Stimulated activated CD4-positive, alpha-beta T cell treated with anti-CD3 and anti-CD28 coated beads, Interleukin-12 subunit alpha, Interleukin-12 subunit beta, amount 100 ng/mL, for 24 hours (primary cell): ENCODE results near the gene ZNF207.
"Not testable (repeated sequence)": the region's sequence is repeated elsewhere in the genome, so short reads cannot be mapped to it uniquely, and the experiment has no call there.

ENCODE experiments used
- DNase-seq, 2 experiments: peaks; one replicate each; pipeline ENCODE4 v3.0.0-alpha.2; 2020; ENCODE audit warnings: low read depth in 2 of 2

Gene ZNF207

DNA sequence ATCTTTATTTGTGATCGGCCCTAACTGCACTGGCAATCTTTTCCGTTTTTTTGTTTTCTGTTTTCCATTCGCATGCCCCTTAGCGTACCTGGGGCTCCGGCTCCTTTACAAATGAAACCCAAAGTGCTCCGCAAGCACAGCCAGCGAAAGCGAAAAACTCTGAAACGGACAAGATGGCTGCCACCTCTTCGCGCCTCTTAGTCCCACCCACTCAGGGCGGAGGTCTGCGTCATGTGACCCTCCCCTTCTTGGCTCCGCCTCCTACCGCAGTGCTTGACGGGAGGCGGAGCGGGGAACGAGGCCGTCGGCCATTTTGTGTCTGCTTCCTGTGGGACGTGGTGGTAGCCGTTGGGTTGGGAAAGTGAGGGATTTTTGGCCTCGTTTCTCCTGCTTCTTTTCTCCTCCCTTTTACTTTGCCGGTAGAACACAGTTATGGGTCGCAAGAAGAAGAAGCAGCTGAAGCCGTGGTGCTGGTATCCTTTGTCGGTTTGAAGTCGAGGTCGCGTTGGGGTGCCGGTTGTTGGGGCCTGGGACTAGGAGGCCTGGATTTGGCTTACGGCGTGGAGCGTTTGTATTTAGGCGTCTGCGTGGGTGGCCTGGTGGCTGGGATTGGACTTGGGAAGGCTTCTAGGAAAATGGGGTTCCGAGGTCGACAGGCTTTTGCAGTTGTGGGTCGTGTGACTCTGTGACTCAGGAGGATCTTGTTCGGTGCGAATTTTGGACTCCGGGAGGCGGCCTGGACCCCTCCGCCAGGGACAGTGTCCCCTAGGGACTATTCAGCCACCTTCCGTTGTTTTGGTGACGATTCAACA, at the start of gene ZNF207:
Gene ZNF207 (plus strand): TSS at position 304 of the 812 bp plus-strand sequence. CDS start 129 bp downstream, at position 433.
- DNase-seq, result peak; percentile 89 to 94

- DNase-seq, result no peak
Observed at GRCh38 chr17:32302037-32302436, 47.9 kb upstream of the ZNF207 start.

DNA sequence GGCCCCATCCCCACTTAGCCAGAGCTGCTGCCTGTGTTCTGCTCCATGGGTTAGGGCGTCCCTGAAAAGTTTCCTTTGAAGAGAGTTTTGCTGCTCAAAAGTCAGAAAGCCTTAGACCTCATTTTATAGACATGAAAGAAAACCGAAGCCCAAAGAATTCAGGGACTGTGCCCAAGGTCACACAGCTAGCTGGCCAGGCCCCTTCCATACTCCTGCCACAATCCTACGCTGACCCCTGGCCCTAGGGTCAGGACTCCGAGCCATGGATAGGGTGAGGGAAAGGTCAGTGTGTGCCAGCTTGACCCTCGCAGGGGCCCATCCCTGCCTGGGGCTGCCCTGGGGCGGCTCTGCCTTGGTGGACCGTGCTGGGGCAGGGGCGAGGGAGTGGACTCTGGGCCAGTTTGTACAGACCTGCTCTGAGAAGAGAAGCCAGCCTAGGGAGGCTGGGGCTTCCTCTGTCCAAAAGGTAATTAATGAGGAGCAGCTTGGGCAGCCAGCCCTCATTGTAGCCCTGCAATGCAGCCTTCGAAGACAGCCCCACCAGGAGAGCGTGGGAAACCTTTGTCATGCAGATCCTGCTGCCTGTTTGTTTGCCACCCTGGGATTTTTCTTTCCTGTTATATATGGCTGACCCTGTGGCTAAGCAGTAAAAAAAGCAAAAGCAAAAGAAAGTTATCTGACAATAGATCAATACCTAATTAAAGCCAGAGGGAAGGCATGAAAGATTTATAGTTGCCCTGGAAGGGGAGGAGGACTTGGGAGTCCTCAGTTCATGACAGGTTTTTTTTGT, 46.9 kb upstream of the ZNF207 start:
- DNase-seq, result no peak

DNA sequence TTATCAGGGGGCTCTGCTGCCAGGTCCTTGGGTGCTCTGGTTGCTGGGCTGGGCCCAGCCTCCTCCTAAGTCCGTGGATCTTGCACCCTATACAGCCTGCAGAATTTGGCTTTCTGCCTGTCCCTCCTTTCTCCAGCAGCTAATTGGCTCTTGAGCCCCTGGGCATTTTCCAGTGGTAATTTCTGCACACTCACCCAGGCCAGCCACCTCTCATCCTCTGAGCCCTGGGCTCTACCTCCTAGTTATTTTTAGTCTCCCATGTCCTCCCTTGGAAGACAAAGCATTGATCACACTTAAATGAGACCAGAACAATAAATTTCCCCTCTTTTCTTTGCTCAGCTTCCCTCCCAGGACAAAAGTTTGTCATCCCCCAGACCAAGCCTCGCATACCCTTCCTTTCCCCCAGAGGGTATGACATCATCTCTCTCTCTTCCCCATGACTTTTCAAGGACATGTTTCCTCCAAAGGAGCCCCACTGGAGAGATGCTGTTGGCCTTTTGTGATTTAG, 46.1 kb upstream of the ZNF207 start:
- DNase-seq, result no peak

DNA sequence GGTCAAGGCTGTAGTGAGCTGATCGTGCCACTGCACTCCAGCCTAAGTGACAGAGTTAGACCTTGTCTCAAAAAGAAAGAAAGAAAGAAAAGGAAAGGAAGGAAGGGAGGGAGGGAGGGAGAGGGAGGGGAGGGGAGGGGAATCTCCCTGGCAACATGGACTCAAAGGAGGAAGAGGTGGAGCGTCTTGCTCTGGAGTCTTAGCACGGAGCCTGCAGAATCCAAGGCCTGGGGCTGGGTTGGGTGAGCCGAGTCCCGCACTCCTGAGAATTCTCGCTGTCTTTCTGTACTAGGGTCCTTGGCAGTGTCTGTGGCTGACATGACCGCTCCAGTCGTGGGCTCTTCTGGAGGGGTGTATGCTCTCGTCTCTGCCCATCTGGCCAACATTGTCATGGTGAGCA, 44.9 kb upstream of the ZNF207 start:
- no peak for DNase-seq

DNA sequence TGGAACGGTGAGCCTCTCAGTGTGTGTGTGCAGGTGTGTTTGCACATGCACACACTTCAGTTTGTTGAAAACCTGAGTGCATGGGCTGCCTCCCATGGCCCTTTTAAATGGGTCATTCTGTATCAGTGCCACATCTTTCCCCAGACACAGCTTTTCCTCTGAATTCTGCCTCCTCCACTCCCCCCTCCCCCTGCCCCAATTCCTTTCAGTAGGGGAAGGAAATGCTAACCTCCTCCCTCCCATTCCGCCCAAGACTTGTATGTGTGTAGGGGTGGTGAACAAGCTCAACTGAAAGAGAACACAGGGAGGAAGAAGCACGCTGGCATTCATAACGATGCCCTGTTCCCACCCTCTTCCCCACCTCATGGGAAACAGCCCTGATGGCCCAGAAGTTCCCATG, 42.3 kb upstream of the ZNF207 start:
- no peak for DNase-seq

DNA sequence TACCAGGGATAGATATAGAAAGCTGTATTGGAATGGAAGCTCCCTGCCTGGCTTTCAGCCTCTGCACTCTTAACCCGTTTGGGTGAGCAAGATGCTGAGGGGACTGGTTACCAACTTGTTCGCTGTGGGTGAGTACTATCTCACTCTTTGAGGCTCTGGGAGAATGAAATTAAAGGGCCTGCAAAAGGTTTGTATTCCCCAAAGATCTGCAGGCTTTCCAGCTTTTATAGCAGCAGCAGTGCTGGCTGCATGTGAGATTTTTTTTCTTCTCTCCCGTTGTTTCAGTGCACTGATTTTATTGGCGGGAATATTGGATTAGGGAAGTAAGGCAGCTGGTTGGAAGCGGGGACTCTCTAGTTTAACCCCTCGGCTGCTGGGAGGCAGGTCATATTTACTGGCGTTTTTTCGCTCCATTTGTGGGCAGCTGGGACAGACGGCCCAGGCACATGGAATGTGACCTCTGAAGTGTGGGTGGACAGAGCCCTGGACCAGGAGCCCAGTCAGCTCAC, 38.9 kb upstream of the ZNF207 start:
- DNase-seq, result no peak

DNA sequence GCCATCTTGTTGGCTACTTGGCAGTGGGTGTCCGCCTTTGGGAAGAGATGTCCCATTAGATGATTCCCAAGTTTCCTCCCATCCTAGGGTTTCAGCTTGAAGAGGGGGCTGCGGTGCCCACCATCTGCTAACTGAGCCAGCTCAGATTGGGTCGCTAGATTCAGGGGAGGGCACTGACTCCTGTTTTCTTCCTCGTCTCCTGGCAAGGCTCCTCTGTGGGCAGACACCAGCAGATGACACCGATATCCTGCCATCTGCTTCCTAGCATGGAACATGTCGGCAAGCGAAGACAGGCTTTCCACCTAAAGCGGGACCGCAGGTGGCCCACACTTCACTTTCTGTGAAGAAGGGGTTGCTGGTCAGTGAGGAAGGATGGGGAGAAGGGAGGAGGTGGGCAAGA, 35.3 kb upstream of the ZNF207 start:
- no peak for DNase-seq

- no peak for DNase-seq
Observed at GRCh38 chr17:32315171-32315570, 34.8 kb upstream of the ZNF207 start.

DNA sequence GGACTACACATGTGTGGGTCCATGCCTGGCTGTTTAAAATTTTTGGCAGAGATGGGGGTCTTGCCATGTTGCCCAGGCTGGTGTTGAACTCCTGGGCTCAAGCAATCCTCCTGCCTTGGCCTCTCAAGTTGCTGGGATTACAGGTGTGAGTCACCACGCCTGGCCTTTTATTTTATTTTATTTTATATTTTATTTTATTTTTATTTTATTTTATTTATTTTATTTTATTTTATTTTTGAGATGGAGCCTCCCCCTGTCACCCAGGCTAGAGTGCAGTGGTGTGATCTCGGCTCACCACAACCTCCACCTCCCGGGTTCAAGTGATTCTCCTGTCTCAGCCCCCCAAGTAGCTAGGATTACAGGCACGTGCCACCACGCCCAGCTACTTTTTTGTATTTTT, 33.3 kb upstream of the ZNF207 start:
- DNase-seq, result not testable (repeated sequence)

- no peak for DNase-seq
Observed at GRCh38 chr17:32317353-32317752, 32.6 kb upstream of the ZNF207 start.

- DNase-seq, result no peak
Observed at GRCh38 chr17:32318071-32318470, 31.9 kb upstream of the ZNF207 start.

DNA sequence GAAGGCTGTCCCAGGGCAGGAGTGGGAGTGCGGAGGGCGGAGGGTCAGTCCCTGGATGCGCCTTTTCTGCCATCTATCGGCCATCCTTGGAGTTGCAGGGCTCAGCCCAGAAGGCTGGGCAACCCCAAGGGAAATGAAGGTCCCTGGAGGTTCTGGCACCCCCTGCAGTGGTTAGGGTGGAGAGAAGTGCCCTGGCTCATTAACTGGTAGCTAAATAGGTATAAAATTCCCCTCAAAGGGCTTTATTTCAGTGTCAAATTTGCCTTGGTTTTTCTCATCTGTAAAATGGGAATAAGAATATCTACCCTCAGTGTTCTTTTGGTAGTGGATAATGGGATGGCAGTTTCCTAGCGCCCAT, 30.4 kb upstream of the ZNF207 start:
- peak; percentile 55 to 82 for DNase-seq

DNA sequence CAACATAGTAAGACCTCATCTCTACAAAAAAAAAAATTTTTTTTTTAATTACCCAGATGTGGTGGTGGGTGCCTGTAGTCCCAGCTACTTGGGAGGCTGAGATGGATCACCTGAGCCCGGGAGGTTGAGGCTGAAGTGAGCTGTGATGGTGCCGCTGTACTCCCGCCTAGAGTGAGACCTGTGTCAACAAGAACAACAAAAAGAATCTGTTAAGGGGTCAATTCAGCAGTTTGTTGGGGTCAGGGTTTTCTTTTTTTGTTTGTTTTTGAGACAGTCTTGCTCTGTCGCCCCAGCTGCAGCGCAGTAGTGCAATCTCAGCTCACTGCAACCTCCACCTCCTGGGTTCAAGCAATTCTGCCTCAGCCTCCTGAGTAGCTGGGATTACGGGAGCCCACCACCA, 29.9 kb upstream of the ZNF207 start:
- not testable (repeated sequence) for DNase-seq

- DNase-seq, result no peak
Observed at GRCh38 chr17:32320847-32321246, 29.1 kb upstream of the ZNF207 start.

DNA sequence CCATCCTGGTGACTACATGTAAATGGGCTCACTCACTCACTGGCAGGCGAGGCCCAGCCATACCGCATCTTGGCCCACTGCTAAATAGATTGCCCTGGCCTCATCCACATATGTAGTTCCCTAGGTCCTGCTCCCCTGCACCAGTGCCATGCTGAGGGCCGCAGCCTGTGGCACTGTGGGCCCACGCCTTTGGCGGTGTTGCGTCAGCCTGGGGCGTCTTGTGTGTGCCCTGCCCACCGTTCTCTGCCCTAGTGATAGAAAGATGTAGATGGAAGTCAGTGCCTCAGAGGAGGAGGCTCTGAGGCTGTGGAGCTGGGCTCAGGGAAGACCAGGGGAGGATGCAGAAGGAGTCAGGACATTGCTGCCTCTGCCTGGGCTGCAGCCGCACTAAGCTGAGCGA, 26.9 kb upstream of the ZNF207 start:
- DNase-seq, result no peak

DNA sequence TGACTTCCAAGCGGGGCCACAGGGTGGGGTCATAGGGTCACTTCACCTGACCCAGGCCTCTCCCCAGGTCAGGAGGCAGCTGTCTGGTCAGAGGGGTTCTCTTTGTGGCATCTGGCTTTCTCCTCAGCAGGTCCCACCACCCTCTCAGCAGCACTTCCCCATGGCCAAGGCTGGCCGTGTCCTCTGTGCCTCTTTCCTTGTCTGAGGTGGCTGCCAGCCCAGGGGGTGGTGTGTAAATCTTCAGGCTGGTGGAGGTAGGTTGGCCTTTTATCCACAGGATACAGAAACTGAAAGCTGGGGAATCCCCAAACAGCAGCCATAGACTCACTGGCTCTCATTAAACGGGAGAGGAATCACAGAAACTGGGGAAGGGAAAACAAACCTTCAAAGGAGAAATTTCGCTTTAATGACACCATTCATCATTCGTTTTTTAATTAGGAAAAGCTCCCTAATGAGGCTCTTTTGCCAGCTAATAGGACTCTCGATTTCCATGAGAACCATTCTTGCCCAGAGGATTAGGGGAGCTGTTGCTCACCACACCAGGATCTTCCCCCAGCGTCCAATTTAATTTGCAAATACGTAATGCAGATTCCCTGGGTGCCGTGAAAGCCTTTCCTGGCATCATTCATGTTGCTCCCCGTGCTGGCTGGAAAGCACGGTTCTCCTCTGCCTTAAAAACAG, 26.0 kb upstream of the ZNF207 start:
- DNase-seq, result peak in 1 of 2 experiments; percentile 11

- DNase-seq, result no peak
Observed at GRCh38 chr17:32327911-32328310, 22.0 kb upstream of the ZNF207 start.

DNA sequence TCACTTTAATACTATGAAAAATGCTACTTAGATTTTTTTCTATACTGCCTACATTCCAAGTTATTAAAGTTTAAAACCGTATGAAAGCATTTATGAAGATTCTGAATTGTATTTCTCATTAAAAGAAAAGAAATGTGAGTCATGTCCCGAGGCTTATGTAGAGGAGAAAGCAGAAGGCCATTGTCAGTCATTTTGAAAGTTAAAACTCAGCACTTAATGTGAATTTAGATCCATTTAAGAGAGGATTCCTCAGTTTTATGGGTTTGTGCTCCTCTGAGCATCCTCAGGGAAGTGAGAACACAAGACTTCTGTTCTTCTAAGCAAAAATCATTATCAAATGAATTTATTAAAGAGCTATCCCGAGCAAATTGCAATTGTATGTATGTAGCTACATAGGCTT, 19.8 kb upstream of the ZNF207 start:
- DNase-seq, result no peak

DNA sequence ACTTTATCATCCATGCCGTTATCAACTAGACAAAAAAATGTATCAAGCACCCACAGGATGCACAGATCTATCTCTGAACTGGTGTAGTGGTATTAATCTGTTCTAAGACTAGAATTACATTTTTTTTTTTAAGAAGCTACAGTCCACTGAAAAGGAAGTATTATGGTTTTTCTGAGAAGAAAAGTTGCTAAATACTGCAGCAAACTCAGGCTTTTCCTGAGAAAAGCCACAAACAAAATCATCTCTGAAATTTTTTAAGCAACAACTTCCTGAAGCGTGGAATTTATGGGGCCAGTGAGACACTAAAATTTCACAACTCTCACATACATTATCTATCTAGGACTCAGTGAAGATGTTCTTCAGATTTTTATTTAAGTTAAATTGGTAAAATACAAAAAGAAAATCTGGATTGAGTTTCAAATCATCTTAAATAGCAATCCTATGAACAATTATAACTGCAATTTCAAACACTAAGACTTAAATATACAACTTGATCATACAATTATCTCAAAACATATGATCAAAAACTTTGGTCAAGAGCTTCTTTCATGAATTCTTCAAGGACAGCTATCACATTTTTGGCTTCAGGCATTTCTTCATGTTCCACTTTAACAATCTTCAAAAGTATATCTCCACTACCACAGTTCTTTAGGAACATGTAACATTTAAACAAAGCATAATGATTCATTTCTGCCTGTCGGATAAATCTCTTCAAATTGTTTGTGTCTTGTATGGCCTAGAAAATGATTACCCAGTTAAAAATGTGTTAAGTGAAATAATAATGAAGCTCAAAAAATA, 18.5 kb upstream of the ZNF207 start:
- no peak for DNase-seq

- no peak for DNase-seq
Observed at GRCh38 chr17:32333187-32333586, 16.8 kb upstream of the ZNF207 start.
